ENCODE data around the gene OR7G2.
A peak's percentile ranks its signal among the peaks of the same experiment; 100 is the strongest.

Gene OR7G2

GRCh38 chr19:9107375-9107774, at the start of gene OR7G2:
OR7G2 (minus strand) TSS chr19:9107475; CDS start chr19:9103243, 4,232 bp downstream.
- no peak for DNase-seq

- DNase-seq: no peak
Measured at GRCh38 chr19:9156304-9156703, 49.0 kb upstream of the OR7G2 start.

- DNase-seq: no peak
Measured at GRCh38 chr19:9155591-9155990, 48.3 kb upstream of the OR7G2 start.

- no peak for DNase-seq
Measured at GRCh38 chr19:9151367-9151766, 44.1 kb upstream of the OR7G2 start.

- DNase-seq: no peak
Measured at GRCh38 chr19:9150650-9151049, 43.4 kb upstream of the OR7G2 start.

GRCh38 chr19:9149997-9150396, 42.7 kb upstream of the OR7G2 start:
- DNase-seq: no peak

GRCh38 chr19:9148697-9149096, 41.4 kb upstream of the OR7G2 start:
- no peak for DNase-seq

DNA sequence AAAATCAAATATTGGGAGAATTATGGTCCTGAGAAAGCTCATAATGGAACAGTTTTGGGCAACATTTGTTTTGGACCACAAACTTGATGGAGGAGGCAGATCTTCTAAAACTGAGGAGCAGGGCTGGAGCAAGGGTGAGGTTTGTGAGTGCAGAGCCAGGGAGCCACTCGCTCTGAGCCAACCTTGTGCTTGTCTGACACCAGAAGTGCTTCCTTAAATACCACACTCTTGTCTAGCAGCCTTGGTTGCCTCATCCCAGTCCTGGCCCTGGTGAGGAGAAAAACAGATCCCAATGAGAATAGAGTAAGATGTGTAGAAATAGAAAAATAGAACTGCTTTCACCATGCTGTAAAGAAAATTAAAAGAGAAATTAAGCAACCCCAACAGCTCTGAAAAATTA, 39.6 kb upstream of the OR7G2 start:
- no peak for DNase-seq

- peak in 1 of 3 donors; percentile 9 for DNase-seq
Measured at GRCh38 chr19:9144920-9145319, 37.6 kb upstream of the OR7G2 start.

GRCh38 chr19:9140159-9140874, 33.0 kb upstream of the OR7G2 start, which contains the start of gene ZNF317:
ZNF317 (plus strand) TSS chr19:9140397; CDS start chr19:9156017, 15,620 bp downstream.
- peak; percentile 97 to 98 (median 97) for DNase-seq

GRCh38 chr19:9139609-9140158, 32.4 kb upstream of the OR7G2 start:
- no peak for DNase-seq

- no peak for DNase-seq
Measured at GRCh38 chr19:9132422-9132821, 25.1 kb upstream of the OR7G2 start.

- peak; percentile 58 to 74 (median 65) for DNase-seq
Measured at GRCh38 chr19:9130965-9131364, 23.7 kb upstream of the OR7G2 start.

DNA sequence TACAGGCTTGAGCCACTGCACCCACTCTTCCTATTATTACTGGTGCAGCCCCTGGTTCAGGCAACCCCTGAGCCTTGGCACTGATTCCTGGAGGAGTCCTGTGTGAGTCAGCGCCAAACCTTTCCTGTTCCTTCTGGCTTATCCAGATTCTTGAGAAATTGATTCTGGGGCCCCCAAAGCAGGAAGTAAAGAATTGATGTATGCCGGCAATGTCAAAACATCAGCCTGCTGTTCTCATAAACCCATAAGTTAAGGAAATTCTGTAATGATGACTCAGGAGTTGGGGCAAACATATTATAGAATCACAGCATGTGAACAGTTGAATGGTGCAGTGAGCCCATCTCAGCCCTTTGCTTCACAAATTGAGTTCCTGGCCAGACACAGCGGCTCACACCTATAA, 20.9 kb upstream of the OR7G2 start:
- peak; percentile 65 to 81 (median 74) for DNase-seq

GRCh38 chr19:9126900-9127405, 19.7 kb upstream of the OR7G2 start, which contains the start of gene OR7G3:
OR7G3 (minus strand) TSS chr19:9126950; CDS start chr19:9126950, 0 bp downstream.
- no peak for DNase-seq

DNA sequence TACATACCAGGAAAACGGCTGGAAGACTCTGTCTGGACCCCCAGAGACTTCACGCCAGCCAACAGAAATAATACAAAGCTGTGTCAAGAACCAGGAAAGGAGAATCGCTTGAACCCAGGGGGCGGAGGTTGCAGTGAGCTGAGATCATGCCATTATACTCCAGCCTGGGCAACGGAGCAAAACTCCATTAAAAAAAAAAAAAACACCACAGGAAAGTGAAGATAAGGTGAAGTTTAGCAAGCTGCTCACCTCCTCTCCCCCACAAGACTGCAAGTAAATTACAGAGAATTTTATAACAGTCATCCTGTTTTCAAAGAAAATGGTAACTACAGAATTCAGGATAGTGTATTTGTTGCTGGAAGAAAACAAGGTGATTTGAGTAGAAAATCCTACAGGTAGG, 9.3 kb upstream of the OR7G2 start:
- DNase-seq: no peak

GRCh38 chr19:9115307-9115813, 8.1 kb upstream of the OR7G2 start, which contains the start of gene OR7G1:
OR7G1 (minus strand) TSS chr19:9115763; CDS start chr19:9115763, 0 bp downstream.
- no peak for DNase-seq

DNA sequence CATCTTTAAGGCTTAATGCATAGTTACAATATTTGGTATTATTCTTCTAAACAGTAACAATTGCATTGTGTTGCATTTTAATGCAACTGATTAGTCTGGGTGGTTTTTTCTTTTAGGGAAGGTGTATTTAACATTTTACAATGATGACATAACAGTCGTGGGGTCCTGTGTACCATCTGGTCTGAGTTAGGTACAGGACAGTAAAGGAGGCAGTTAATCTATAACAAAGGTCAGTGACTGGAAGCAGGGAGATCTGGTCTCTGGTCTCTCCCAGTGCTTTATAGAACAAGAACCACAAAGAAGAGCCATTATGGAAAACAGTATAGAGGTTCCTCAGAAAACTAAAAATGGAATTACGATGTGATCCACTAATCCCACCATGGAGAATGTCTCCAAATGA, 2.7 kb upstream of the OR7G2 start:
- no peak for DNase-seq

GRCh38 chr19:9086761-9087160, 20.5 kb downstream of the OR7G2 start, which contains the start of gene OR1M1:
OR1M1 (plus strand) TSS chr19:9087061; CDS start chr19:9093245, 6,184 bp downstream.
- DNase-seq: no peak

- no peak for DNase-seq
Measured at GRCh38 chr19:9078651-9079050, 28.6 kb downstream of the OR7G2 start.

DNA sequence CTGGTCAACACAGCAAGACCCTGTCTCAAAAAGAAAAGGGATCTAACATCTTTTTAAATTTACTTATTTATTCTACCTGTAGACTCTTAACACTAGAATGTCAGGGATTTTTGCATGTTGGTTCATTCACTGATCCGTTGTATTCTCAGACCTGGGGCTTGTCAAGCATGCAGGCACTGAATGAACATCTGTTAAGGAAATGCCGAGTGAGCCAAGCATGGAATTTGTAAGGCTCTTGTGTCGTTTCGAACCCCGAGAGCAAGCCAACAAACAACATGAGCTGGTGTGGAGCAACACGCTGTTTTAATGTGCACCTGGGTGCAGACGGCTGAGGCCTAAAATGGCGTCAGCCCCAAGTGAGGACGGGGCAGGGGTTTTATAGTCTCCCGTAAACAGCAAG, 30.4 kb downstream of the OR7G2 start:
- no peak for DNase-seq

DNA sequence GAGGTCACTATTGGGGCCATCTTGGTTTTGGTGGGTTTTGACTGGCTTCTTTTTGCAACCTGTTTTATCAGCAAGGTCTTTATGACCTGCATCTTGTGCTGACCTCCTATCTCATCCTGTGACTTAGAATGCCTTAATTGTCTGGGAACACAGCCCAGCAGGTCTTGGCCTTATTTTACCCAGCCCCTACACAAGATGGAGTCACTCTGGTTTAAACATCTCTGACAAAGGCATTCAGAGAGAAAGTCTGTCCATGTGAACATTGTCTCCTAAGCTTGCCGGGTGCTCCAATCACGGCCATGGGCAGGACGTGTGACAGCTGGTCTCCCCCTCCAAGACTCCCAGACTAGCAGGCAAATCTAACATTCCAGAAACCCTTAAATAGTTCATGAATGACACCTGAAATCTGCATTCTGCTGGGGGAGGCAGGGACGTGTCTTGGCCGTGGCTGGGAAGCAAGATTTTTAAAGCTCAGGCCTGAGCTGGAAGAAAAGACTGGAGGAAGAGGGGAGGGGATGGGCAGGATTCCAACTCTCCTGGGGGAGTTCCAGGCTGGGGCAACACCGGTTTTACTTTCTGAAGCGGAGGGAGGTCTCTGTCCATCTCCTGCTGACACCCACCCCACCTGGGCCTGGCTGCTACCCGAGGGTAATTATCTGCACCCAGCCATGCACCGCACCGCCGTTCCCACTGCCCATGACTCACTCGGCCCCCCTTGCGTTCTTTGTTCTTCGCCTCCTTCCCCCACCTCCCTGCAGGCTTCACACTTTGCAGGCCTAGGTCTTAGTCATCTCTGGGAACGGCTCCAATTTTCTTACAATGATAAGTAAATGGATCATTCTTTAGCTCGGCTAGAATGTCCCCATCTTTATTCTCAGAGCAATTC, 32.0 kb downstream of the OR7G2 start:
- DNase-seq: peak; percentile 21 to 37 (median 27)

- DNase-seq: no peak
Measured at GRCh38 chr19:9073806-9074205, 33.5 kb downstream of the OR7G2 start.
